BJ (cell line): Measurements from ENCODE around the gene CAMK4. TPM values are rescaled to one million over a fixed set of nuclear protein-coding genes. Genes with fewer than 3 reads are reported as not detected.

ENCODE experiments used
- CTCF ChIA-PET: fragments of 350-600 bp; formaldehyde crosslinking; extraction: SDS; loops from one replicate; lab custom pipeline; 2021; ENCODE audit warnings: antibody characterized with exemption, inconsistent platforms; lab: Yijun Ruan, JAX
- POLR2A ChIA-PET: fragments of 300-600 bp; sonication (Branson Sonifier 250); formaldehyde crosslinking; extraction: SDS; loops from one replicate; lab custom pipeline; 2021; ENCODE audit warnings: antibody characterized with exemption; lab: Charles Lee
- DNase-seq: peaks from one replicate; pipeline ENCODE4 v3.0.0-alpha.2; 2011; ENCODE audit warnings: low read depth
- H3K27me3 ChIP-seq: 2 replicates; pipeline ENCODE4 v1.6.0; 2011; ENCODE audit warnings: low read length; ENCODE audit not compliant: control insufficient read depth, insufficient read depth
- H3K36me3 ChIP-seq: 2 replicates; pipeline ENCODE4 v1.5.1; 2011; ENCODE audit warnings: low read length; ENCODE audit not compliant: control insufficient read depth, insufficient read depth
- H3K4me3 ChIP-seq: 2 replicates; pipeline ENCODE4 v1.5.1; 2011; ENCODE audit warnings: low read depth, mild to moderate bottlenecking, control low read depth, low read length
- polyA plus RNA-seq: library from polyadenylated mRNA; depleted of rRNA; stranded (reverse); fragments of >200 nt; gene quantifications from 2 replicates; pipeline ENCODE4 v1.2.3, GENCODE V29; 2011
- TF ChIP-seq, protein P1 (sequence below): IDR thresholded peaks from 2 replicates; pipeline ENCODE4 v1.5.1; 2011; ENCODE audit warnings: low read depth, mild to moderate bottlenecking, control low read depth, inconsistent platforms, low read length, moderate library complexity; ENCODE audit not compliant: insufficient read depth

Gene CAMK4
- polyA plus RNA-seq, 1 experiment, result 0.78 TPM

- DNase-seq, result no peak
- Histone ChIP-seq H3K36me3 (no peaks in the 10 kb centered on the region), H3K4me3 (no peak overlapping the region), H3K27me3 (no peaks in the 10 kb centered on the region; the same call in 1 of the 2 replicates)
- ChIA-PET CTCF (interaction anchor here (1.0 to 1.2 kb wide), 2 partner anchors 8 to 13 kb away, joined by 3 to 4 read pairs; partner anchors contain the start of gene CAMK4), POLR2A (no interaction called here)
- TF ChIP-seq, protein P1, sequence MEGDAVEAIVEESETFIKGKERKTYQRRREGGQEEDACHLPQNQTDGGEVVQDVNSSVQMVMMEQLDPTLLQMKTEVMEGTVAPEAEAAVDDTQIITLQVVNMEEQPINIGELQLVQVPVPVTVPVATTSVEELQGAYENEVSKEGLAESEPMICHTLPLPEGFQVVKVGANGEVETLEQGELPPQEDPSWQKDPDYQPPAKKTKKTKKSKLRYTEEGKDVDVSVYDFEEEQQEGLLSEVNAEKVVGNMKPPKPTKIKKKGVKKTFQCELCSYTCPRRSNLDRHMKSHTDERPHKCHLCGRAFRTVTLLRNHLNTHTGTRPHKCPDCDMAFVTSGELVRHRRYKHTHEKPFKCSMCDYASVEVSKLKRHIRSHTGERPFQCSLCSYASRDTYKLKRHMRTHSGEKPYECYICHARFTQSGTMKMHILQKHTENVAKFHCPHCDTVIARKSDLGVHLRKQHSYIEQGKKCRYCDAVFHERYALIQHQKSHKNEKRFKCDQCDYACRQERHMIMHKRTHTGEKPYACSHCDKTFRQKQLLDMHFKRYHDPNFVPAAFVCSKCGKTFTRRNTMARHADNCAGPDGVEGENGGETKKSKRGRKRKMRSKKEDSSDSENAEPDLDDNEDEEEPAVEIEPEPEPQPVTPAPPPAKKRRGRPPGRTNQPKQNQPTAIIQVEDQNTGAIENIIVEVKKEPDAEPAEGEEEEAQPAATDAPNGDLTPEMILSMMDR, result no peak
Measured at GRCh38 chr5:111232311-111233051, 8.3 kb downstream of the CAMK4 start.

DNA sequence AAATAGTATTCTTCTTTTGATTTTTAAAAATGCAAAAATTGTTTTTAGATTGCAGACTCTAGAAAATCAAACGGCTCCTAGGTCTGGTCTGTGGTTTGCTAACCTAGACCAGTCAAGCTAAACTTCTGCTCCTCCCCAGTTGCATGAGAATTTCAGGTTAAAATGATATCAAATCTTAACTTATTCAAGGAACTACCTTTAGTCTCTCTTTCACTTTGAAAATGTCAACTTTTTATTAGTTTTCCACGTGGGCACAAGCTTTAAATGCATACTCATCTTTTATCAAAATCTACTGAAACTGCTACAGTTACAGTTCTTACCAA, 8.8 kb downstream of the CAMK4 start:
- CTCF ChIA-PET, result interaction anchor here (1.0 to 1.2 kb wide), 2 partner anchors 9 to 12 kb away, joined by 3 to 4 read pairs; partner anchors contain the start of gene CAMK4
- TF ChIP-seq, protein P1, result no peak
- H3K27me3 ChIP-seq, result no peaks in the 10 kb centered on the region; the same call in 1 of the 2 replicates
- POLR2A ChIA-PET, result no interaction called here
- no peak overlapping the region for H3K4me3 ChIP-seq
- H3K36me3 ChIP-seq, result no peaks in the 10 kb centered on the region
- no peak for DNase-seq

GRCh38 chr5:111234125-111234524, 9.9 kb downstream of the CAMK4 start:
- CTCF ChIA-PET, result no interaction called here
- no peaks in the 10 kb centered on the region for H3K36me3 ChIP-seq
- TF ChIP-seq, protein P1, result no peak
- POLR2A ChIA-PET, result no interaction called here
- H3K4me3 ChIP-seq, result no peak overlapping the region
- no peaks in the 10 kb centered on the region; the same call in 1 of the 2 replicates for H3K27me3 ChIP-seq
- DNase-seq, result no peak

- H3K27me3 ChIP-seq, result no peaks in the 10 kb centered on the region; the same call in 1 of the 2 replicates
- CTCF ChIA-PET, result interaction anchor here (1.6 kb wide), 1 partner anchor 20 kb away, joined by 5 read pairs; no protein-coding TSS in a partner anchor
- POLR2A ChIA-PET, result no interaction called here
Measured at GRCh38 chr5:111235635-111236034, 11.5 kb downstream of the CAMK4 start.

GRCh38 chr5:111236348-111236747, 12.2 kb downstream of the CAMK4 start:
- H3K36me3 ChIP-seq, result no peaks in the 10 kb centered on the region
- H3K4me3 ChIP-seq, result no peak overlapping the region
- ChIA-PET POLR2A (interaction anchor here (0.7 kb wide), 1 partner anchor 11 kb away, joined by 3 read pairs; no protein-coding TSS in a partner anchor), CTCF (interaction anchor here (1.6 kb wide), 1 partner anchor 19 kb away, joined by 5 read pairs; no protein-coding TSS in a partner anchor)
- TF ChIP-seq, protein P1, result no peak
- no peaks in the 10 kb centered on the region; the same call in 1 of the 2 replicates for H3K27me3 ChIP-seq
- no peak for DNase-seq

More at GRCh38 chr5:111235635-111236034, 11.5 kb downstream of the CAMK4 start:
- no peak overlapping the region for H3K4me3 ChIP-seq
- no peaks in the 10 kb centered on the region for H3K36me3 ChIP-seq
- DNase-seq, result no peak
- TF ChIP-seq, protein P1, result no peak
